GM19455 (cell line): ENCODE data around the gene CDR2.
A peak's percentile ranks its signal among the peaks of the same experiment; 100 is the strongest.
"Not testable (repeated sequence)": the region's sequence is repeated elsewhere in the genome, so short reads cannot be mapped to it uniquely, and the experiment has no call there.

ENCODE experiments used
- ATAC-seq: cut with Tn5 transposase; IDR thresholded peaks from one replicate; pipeline ENCODE4 v1.9.1; 2021; ENCODE audit not compliant: unreplicated experiment

Gene CDR2

GRCh38 chr16:22311520-22311919, 62.9 kb downstream of the CDR2 start:
- ATAC-seq = no peak

- ATAC-seq = no peak
Measured at GRCh38 chr16:22308824-22309520, 65.4 kb downstream of the CDR2 start.

GRCh38 chr16:22307838-22308237, 66.6 kb downstream of the CDR2 start:
- ATAC-seq = no peak

- ATAC-seq = no peak
Measured at GRCh38 chr16:22306788-22307187, 67.6 kb downstream of the CDR2 start.

GRCh38 chr16:22304411-22304810, 70.0 kb downstream of the CDR2 start:
- ATAC-seq = no peak

GRCh38 chr16:22302776-22303363, 71.5 kb downstream of the CDR2 start:
- no peak for ATAC-seq

- ATAC-seq = not testable (repeated sequence)
Measured at GRCh38 chr16:22301423-22301822, 73.0 kb downstream of the CDR2 start.

GRCh38 chr16:22300427-22301071, 73.9 kb downstream of the CDR2 start:
- no peak for ATAC-seq

GRCh38 chr16:22299036-22299435, 75.4 kb downstream of the CDR2 start:
- no peak for ATAC-seq

GRCh38 chr16:22297871-22298733, 76.3 kb downstream of the CDR2 start:
- ATAC-seq = peak; percentile 15

- ATAC-seq = peak; percentile 83
Measured at GRCh38 chr16:22297114-22297870, 77.1 kb downstream of the CDR2 start, which contains the start of gene POLR3E. TSS of gene POLR3E (plus strand) at chr16:22297409. CDS start at chr16:22302969, 5,560 bp downstream.

- no peak for ATAC-seq
Measured at GRCh38 chr16:22296225-22297113, 78.0 kb downstream of the CDR2 start.
